ENCODE measurements around the gene COLGALT1. TPM values are rescaled to one million over a fixed set of nuclear protein-coding genes. Genes with fewer than 3 reads are reported as not detected.

Gene COLGALT1
- total and polyA plus RNA-seq, 2 experiments from 2014 or later, result 54.9 to 61.3 TPM

GRCh38 chr19:17580470-17581144, 25.2 kb downstream of the COLGALT1 start:
- no peak for DNase-seq (ENCODE audit: low spot score)
- H3K36me3 ChIP-seq (replicated peaks; ENCODE audit: insufficient read depth, low read depth), result no peaks in the 10 kb centered on the region

GRCh38 chr19:17581211-17581874, 25.9 kb downstream of the COLGALT1 start:
- no peaks in the 10 kb centered on the region for H3K36me3 ChIP-seq (replicated peaks; ENCODE audit: insufficient read depth, low read depth)
- H3K4me2 ChIP-seq, result no peak overlapping the region
- WGBS (ENCODE audit: low lambda C conversion rate, missing lambda C conversion rate), result 97% methylated on average over 19 of the region's 19 CpGs

More at GRCh38 chr19:17580470-17581144, 25.2 kb downstream of the COLGALT1 start:
- Histone ChIP-seq H3K9me2 (replicated peaks; ENCODE audit: insufficient read depth) (no peaks in the 10 kb centered on the region), H3K27ac (no peak overlapping the region), H3K4me3 (no peak overlapping the region), H3K4me1 (ENCODE audit: insufficient read depth) (no peaks in the 10 kb centered on the region), H3K9me3 (ENCODE audit: low read depth) (no peaks in the 10 kb centered on the region), H3K4me2 (no peak overlapping the region), H3K27me3 (no peaks in the 10 kb centered on the region), H4K20me1 (ENCODE audit: insufficient read depth, poor library complexity, severe bottlenecking) (no peaks in the 10 kb centered on the region), H3K79me2 (no peaks in the 10 kb centered on the region), H2AFZ (no peak overlapping the region)
- TF ChIP-seq CTCF (IDR thresholded peaks at IDR 0.05; ENCODE audit: poor library complexity), result no peak
- no peak for TF ChIP-seq EZH2 (IDR thresholded peaks at IDR 0.05; ENCODE audit: borderline replicate concordance)
- no peak for TF ChIP-seq EZH2phosphoT487 (IDR thresholded peaks at IDR 0.05; ENCODE audit: low read depth, severe bottlenecking, unreplicated experiment)
- WGBS (ENCODE audit: low lambda C conversion rate, missing lambda C conversion rate), result 91% methylated on average over 25 of the region's 28 CpGs

GRCh38 chr19:17582613-17583012, 27.2 kb downstream of the COLGALT1 start:
- no peak for DNase-seq (ENCODE audit: low spot score)
- Histone ChIP-seq H3K4me2 (no peak overlapping the region), H3K4me1 (ENCODE audit: insufficient read depth) (no peaks in the 10 kb centered on the region), H3K27ac (no peak overlapping the region), H4K20me1 (ENCODE audit: insufficient read depth, poor library complexity, severe bottlenecking) (no peaks in the 10 kb centered on the region), H3K9me2 (replicated peaks; ENCODE audit: insufficient read depth) (no peaks in the 10 kb centered on the region), H3K4me3 (no peak overlapping the region), H2AFZ (no peak overlapping the region), H3K79me2 (no peaks in the 10 kb centered on the region), H3K27me3 (no peaks in the 10 kb centered on the region), H3K36me3 (replicated peaks; ENCODE audit: insufficient read depth, low read depth) (no peaks in the 10 kb centered on the region), H3K9me3 (ENCODE audit: low read depth) (no peaks in the 10 kb centered on the region)
- WGBS (ENCODE audit: low lambda C conversion rate, missing lambda C conversion rate), result 86% methylated on average over 8 of the region's 8 CpGs
- no peak for TF ChIP-seq EZH2phosphoT487 (IDR thresholded peaks at IDR 0.05; ENCODE audit: low read depth, severe bottlenecking, unreplicated experiment)
- TF ChIP-seq CTCF (IDR thresholded peaks at IDR 0.05; ENCODE audit: poor library complexity), result no peak
- TF ChIP-seq EZH2 (IDR thresholded peaks at IDR 0.05; ENCODE audit: borderline replicate concordance), result no peak

More at GRCh38 chr19:17581211-17581874, 25.9 kb downstream of the COLGALT1 start:
- Histone ChIP-seq H3K4me1 (ENCODE audit: insufficient read depth) (no peaks in the 10 kb centered on the region), H3K9me2 (replicated peaks; ENCODE audit: insufficient read depth) (no peaks in the 10 kb centered on the region), H3K27ac (no peak overlapping the region), H3K27me3 (no peaks in the 10 kb centered on the region), H3K79me2 (no peaks in the 10 kb centered on the region), H3K9me3 (ENCODE audit: low read depth) (no peaks in the 10 kb centered on the region), H2AFZ (no peak overlapping the region), H4K20me1 (ENCODE audit: insufficient read depth, poor library complexity, severe bottlenecking) (no peaks in the 10 kb centered on the region), H3K4me3 (no peak overlapping the region)
- no peak for DNase-seq (ENCODE audit: low spot score)
- TF ChIP-seq EZH2phosphoT487 (IDR thresholded peaks at IDR 0.05; ENCODE audit: low read depth, severe bottlenecking, unreplicated experiment) (no peak), EZH2 (IDR thresholded peaks at IDR 0.05; ENCODE audit: borderline replicate concordance) (no peak), CTCF (IDR thresholded peaks at IDR 0.05; ENCODE audit: poor library complexity) (no peak)
